Measurements from ENCODE around the gene FBXL19. TPM values are rescaled to one million over a fixed set of nuclear protein-coding genes. Genes with fewer than 3 reads are reported as not detected.

Gene FBXL19
- total RNA-seq, 1 donor from 2014 or later: 14.5 TPM

GRCh38 chr16:30921748-30922419, 1.5 kb upstream of the FBXL19 start:
- peak; percentile 93 for TF ChIP-seq CTCF (IDR thresholded peaks at IDR 0.05)
- ATAC-seq: peak; percentile 51 to 60
- H3K9me3 ChIP-seq: no peaks in the 10 kb centered on the region
- no peaks in the 10 kb centered on the region for H3K36me3 ChIP-seq
- peak; percentile 91 for DNase-seq
- intact Hi-C loops (cut with DNase I): no loop called here
- H3K27ac ChIP-seq: peak overlapping the region; percentile 92
- H3K4me1 ChIP-seq: peaks cover 3% of the 10 kb centered on the region
- no peaks in the 10 kb centered on the region for H3K27me3 ChIP-seq (ENCODE audit: low read depth)
- peak overlapping the region; percentile 61 for H3K4me3 ChIP-seq

GRCh38 chr16:30922420-30922959, 882 bp upstream of the FBXL19 start:
- ATAC-seq: peak; percentile 90 to 93
- H3K27ac ChIP-seq: peak overlapping the region; percentile 92
- no peak for TF ChIP-seq CTCF (IDR thresholded peaks at IDR 0.05)
- peak overlapping the region; percentile 61 for H3K4me3 ChIP-seq
- no peaks in the 10 kb centered on the region for H3K36me3 ChIP-seq
- intact Hi-C loops (cut with DNase I): no loop called here
- H3K27me3 ChIP-seq (ENCODE audit: low read depth): no peaks in the 10 kb centered on the region
- peaks cover 3% of the 10 kb centered on the region for H3K4me1 ChIP-seq
- H3K9me3 ChIP-seq: no peaks in the 10 kb centered on the region
- DNase-seq: peak; percentile 100

- Histone ChIP-seq H3K4me3 (peak overlapping the region; percentile 61), H3K27ac (peak overlapping the region; percentile 92), H3K36me3 (no peaks in the 10 kb centered on the region), H3K9me3 (no peaks in the 10 kb centered on the region), H3K27me3 (ENCODE audit: low read depth) (no peaks in the 10 kb centered on the region), H3K4me1 (peaks cover 3% of the 10 kb centered on the region)
- DNase-seq (peak; percentile 100), ATAC-seq (peak; percentile 87 to 91)
- intact Hi-C loops (cut with DNase I): no loop called here
- no peak for TF ChIP-seq CTCF (IDR thresholded peaks at IDR 0.05)
Observed at GRCh38 chr16:30922960-30923535, 324 bp upstream of the FBXL19 start.

- no peak for ATAC-seq
- peak overlapping the region; percentile 61 for H3K4me3 ChIP-seq
- H3K36me3 ChIP-seq: no peaks in the 10 kb centered on the region
- H3K9me3 ChIP-seq: no peaks in the 10 kb centered on the region
- DNase-seq: peak; percentile 57
- intact Hi-C loops (cut with DNase I): no loop called here
- peak overlapping the region; percentile 53 for H3K27ac ChIP-seq
- no peak for TF ChIP-seq CTCF (IDR thresholded peaks at IDR 0.05)
- H3K27me3 ChIP-seq (ENCODE audit: low read depth): no peaks in the 10 kb centered on the region
- H3K4me1 ChIP-seq: peaks cover 3% of the 10 kb centered on the region
Observed at GRCh38 chr16:30924076-30924912, 922 bp downstream of the FBXL19 start.

GRCh38 chr16:30924913-30925631, 1.7 kb downstream of the FBXL19 start:
- ATAC-seq: no peak
- TF ChIP-seq CTCF (IDR thresholded peaks at IDR 0.05): no peak
- H3K27me3 ChIP-seq (ENCODE audit: low read depth): no peaks in the 10 kb centered on the region
- no peak for DNase-seq
- intact Hi-C loops (cut with DNase I): no loop called here
- H3K4me3 ChIP-seq: peak overlapping the region; percentile 61
- peaks cover 3% of the 10 kb centered on the region for H3K36me3 ChIP-seq
- H3K27ac ChIP-seq: no peak overlapping the region
- H3K4me1 ChIP-seq: peaks cover 3% of the 10 kb centered on the region
- no peaks in the 10 kb centered on the region for H3K9me3 ChIP-seq
